ENCODE data around the gene PSMB7.
"Not testable (repeated sequence)": the region's sequence is repeated elsewhere in the genome, so short reads cannot be mapped to it uniquely, and the experiment has no call there.

The PSMB7 gene

DNA sequence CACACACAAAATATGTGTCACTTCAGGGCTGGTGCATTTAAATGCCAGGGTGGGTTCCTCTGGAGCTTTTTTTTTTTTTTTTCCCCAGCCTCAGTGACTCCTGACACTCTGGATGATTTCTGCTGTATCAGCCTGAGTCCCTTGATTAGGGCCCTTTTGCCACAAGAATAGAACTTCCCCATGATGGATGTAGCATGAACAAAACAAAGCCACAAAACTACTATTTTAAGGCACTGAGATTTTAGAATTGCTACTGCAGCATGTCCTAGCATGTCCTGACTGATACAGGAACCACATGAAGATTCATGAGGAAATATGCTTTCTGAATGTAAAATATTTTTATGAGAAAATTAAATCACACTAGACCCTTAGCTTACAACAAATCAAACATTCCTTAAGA is 21.1 kb upstream of the PSMB7 start:
- no peaks in the 10 kb centered on the region for H3K9me3 ChIP-seq
- no peak overlapping the region for H3K4me3 ChIP-seq (ENCODE audit: low read depth, low read length)
- no peaks in the 10 kb centered on the region for H3K36me3 ChIP-seq
- TF ChIP-seq, protein P1, sequence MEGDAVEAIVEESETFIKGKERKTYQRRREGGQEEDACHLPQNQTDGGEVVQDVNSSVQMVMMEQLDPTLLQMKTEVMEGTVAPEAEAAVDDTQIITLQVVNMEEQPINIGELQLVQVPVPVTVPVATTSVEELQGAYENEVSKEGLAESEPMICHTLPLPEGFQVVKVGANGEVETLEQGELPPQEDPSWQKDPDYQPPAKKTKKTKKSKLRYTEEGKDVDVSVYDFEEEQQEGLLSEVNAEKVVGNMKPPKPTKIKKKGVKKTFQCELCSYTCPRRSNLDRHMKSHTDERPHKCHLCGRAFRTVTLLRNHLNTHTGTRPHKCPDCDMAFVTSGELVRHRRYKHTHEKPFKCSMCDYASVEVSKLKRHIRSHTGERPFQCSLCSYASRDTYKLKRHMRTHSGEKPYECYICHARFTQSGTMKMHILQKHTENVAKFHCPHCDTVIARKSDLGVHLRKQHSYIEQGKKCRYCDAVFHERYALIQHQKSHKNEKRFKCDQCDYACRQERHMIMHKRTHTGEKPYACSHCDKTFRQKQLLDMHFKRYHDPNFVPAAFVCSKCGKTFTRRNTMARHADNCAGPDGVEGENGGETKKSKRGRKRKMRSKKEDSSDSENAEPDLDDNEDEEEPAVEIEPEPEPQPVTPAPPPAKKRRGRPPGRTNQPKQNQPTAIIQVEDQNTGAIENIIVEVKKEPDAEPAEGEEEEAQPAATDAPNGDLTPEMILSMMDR (IDR thresholded peaks at IDR 0.05; ENCODE audit: low read depth, low read length), result no peak
- DNase-seq, result no peak
- H3K4me1 ChIP-seq, result no peaks in the 10 kb centered on the region
- H3K27me3 ChIP-seq, result no peaks in the 10 kb centered on the region; the same call in 1 of the 2 replicates

DNA sequence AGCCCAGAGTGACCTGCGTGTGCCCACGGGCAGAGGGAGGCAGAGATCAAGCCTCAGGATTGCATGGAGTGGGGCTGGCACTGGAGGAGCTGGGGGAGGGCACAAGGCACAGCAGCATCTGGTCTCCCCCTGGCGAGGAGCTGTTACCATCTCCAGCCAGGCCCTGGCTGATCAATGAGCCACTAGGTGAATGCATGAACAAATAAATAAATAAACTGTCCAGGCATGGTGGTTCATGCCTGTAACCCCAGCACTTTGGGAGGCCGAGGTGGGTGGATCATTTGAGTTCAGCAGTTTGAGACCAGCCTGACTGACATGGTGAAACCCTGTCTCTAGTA is 14.3 kb upstream of the PSMB7 start:
- Histone ChIP-seq H3K4me1 (no peaks in the 10 kb centered on the region), H3K4me3 (ENCODE audit: low read depth, low read length) (no peak overlapping the region), H3K9me3 (no peaks in the 10 kb centered on the region), H3K27me3 (no peaks in the 10 kb centered on the region), H3K36me3 (no peaks in the 10 kb centered on the region)
- TF ChIP-seq, protein P1 (IDR thresholded peaks at IDR 0.05; ENCODE audit: low read depth, low read length), result no peak
- DNase-seq, result no peak

DNA sequence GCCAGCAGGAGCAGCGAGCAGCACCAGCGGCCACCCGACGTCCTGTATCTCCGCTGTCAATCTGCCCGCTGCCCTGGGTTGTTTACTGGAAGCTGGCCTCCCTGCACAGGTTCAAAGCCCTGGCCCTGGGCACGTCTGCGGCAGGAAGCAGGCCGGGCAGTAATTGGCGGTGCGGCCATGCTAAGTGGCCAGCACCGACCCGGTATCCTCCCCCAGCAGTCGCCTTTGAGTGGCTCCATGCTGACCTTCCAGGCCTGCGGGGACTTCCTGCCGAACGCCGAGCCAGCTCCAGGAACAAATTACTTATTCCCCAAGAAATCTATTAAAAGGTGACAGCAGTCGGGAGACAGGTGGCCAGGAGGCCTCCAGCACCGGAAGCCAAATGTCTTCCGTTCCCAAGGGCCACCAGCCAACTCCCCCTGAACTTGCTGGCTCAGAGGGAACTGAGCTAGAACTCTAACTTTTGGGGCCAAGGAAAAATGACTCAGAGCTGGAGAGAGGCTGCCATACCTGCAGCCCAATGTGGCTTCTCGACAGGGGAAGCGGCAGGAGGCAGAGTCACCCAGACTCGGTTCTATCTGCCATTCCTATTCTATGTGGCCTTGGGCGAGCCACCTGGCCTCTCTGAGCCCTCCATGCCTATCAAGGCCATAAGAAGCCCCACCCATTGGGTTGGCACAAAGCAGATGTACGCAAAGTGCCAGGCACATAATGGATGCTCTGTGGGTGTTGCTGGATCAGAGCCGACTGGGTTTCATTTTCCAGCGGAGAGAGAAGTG is 13.7 kb upstream of the PSMB7 start:
- Histone ChIP-seq H3K27me3 (no peaks in the 10 kb centered on the region), H3K9me3 (no peaks in the 10 kb centered on the region), H3K4me1 (no peaks in the 10 kb centered on the region), H3K36me3 (no peaks in the 10 kb centered on the region), H3K4me3 (ENCODE audit: low read depth, low read length) (no peak overlapping the region)
- TF ChIP-seq, protein P1 (IDR thresholded peaks at IDR 0.05; ENCODE audit: low read depth, low read length), result no peak
- no peak for DNase-seq

DNA sequence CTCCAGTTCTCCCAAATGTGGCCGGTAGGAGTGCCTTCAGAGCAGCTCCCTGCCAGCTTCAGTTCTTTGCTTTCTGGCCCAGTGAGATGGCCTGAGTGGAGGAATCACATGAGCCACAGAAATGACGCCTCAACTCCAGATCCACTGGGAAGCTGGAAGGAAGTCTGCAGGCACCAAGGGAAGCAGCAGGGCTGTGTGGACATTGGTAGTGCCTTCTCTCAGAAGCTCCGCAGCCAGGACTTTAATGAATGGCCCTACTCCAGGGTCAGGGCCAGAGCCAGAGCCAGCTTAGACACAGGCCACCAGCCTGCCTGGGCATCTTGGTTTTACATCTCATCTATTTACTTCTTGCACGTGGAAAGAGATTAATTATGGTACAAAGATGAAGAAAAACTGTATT is 12.0 kb upstream of the PSMB7 start:
- H3K9me3 ChIP-seq, result no peaks in the 10 kb centered on the region
- no peaks in the 10 kb centered on the region for H3K27me3 ChIP-seq
- DNase-seq, result no peak
- TF ChIP-seq, protein P1 (IDR thresholded peaks at IDR 0.05; ENCODE audit: low read depth, low read length), result no peak
- H3K4me1 ChIP-seq, result no peaks in the 10 kb centered on the region
- no peak overlapping the region for H3K4me3 ChIP-seq (ENCODE audit: low read depth, low read length)
- no peaks in the 10 kb centered on the region for H3K36me3 ChIP-seq

DNA sequence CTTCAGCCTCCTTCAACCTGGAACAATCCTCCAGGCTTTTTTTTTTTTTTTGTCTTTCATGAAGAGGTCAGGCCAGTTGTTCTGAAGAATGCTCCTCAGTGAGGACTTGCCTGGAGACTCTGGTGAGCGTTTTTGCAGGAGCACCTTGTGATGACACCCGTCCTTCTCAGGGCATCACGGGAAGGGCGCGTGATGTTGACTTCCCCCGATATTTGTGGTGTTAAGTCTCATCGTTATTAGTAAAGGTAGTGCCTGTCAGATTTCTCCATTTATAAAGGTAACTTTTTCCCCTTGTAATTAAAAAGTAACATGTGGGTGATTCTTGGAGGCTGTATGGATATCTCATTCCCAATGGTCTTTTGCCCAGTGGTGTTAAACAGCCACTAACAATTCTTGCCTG is 11.1 kb upstream of the PSMB7 start:
- Histone ChIP-seq H3K36me3 (no peaks in the 10 kb centered on the region), H3K4me3 (ENCODE audit: low read depth, low read length) (no peak overlapping the region), H3K4me1 (no peaks in the 10 kb centered on the region), H3K9me3 (no peaks in the 10 kb centered on the region), H3K27me3 (no peaks in the 10 kb centered on the region)
- DNase-seq, result no peak
- TF ChIP-seq, protein P1 (IDR thresholded peaks at IDR 0.05; ENCODE audit: low read depth, low read length), result no peak

DNA sequence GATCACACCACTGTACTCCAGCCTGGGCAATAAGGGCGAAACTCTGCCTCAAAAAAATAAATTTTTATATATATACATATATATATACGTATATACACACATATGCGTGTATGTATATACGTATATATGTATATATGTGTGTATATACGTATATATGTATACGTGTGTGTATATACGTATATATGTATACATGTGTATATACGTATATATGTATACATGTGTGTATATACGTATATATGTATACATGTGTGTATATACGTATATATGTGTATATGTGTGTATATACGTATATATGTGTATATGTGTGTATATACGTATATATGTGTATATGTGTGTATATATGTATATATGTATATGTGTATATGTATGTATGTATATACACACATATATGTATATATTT is 10.5 kb upstream of the PSMB7 start:
- H3K4me1 ChIP-seq; H3K9me3 ChIP-seq; H3K36me3 ChIP-seq; H3K27me3 ChIP-seq; DNase-seq; H3K4me3 ChIP-seq (ENCODE audit: low read depth, low read length): not testable (repeated sequence)

Data from BE2C (cell line).